Sigmoid colon (tissue), 4 donors: ENCODE results near the gene HUS1.

ENCODE experiments used
- POLR2A ChIP-seq, 2 donors: fragments of 450-650 bp; IDR thresholded peaks; one replicate each; pipeline ENCODE4 v1.6.1; 2016; ENCODE audit warnings: antibody characterized with exemption in 2 of 2, mild to moderate bottlenecking in 2 of 2, moderate library complexity in 2 of 2
- POLR2AphosphoS5 ChIP-seq, 4 donors: sonication (generic); formaldehyde crosslinking; IDR thresholded peaks; one replicate each; pipeline ENCODE4 v1.6.1; 2017; ENCODE audit warnings: antibody characterized with exemption in 4 of 4
- TF ChIP-seq, protein P1 (sequence below), 4 experiments: fragments of 450-650 bp in 3 of 4; fragments of 200-600 bp in 1 of 4; IDR thresholded peaks; one replicate each; pipeline ENCODE4 v1.5.1; 2016 to 2019; ENCODE audit warnings: antibody characterized with exemption in 4 of 4, mild to moderate bottlenecking in 3 of 4, moderate library complexity in 2 of 4

DNA sequence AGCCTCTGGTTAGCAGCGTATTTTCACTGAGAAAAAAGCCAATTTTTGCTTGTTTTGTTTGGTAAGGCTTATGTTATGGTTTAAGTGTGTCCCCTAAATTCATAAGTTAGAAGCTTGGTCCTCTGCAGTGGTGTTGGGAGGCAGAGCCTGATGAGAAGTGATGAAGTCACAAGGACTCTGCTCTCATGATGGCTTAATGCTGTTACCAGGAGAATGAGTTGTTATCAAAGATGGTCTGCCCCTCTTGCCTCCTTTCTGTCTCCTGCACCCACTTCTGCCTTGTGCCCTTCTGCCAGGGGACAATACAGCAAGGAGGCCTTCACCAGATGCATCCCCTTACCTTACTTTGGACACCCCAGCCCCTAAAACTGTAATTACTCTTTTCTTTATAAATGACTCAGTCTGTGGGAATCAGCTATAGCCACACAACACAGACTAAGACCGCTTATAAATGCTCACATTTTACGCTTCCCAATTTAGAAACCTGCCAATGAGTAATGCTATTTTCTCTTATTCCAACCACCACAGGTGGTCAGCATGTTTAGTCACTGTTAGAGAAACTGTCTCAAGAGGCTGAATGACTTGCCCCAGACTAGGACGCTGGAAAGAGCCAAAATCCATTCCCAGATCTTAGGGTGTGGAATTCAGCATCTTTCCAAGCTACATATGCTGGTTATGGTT lies 25.0 kb downstream of the HUS1 start:
- TF ChIP-seq, protein P1, sequence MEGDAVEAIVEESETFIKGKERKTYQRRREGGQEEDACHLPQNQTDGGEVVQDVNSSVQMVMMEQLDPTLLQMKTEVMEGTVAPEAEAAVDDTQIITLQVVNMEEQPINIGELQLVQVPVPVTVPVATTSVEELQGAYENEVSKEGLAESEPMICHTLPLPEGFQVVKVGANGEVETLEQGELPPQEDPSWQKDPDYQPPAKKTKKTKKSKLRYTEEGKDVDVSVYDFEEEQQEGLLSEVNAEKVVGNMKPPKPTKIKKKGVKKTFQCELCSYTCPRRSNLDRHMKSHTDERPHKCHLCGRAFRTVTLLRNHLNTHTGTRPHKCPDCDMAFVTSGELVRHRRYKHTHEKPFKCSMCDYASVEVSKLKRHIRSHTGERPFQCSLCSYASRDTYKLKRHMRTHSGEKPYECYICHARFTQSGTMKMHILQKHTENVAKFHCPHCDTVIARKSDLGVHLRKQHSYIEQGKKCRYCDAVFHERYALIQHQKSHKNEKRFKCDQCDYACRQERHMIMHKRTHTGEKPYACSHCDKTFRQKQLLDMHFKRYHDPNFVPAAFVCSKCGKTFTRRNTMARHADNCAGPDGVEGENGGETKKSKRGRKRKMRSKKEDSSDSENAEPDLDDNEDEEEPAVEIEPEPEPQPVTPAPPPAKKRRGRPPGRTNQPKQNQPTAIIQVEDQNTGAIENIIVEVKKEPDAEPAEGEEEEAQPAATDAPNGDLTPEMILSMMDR (IDR thresholded peaks at IDR 0.05), result no peak
- TF ChIP-seq POLR2AphosphoS5 (IDR thresholded peaks at IDR 0.05), result no peak
- no peak for TF ChIP-seq POLR2A (IDR thresholded peaks at IDR 0.05)
